ENCODE results near the gene SLC38A11. TPM values are rescaled to one million over a fixed set of nuclear protein-coding genes. Genes with fewer than 3 reads are reported as not detected.
A peak's percentile ranks its signal among the peaks of the same experiment; 100 is the strongest.
"Not testable (repeated sequence)": the region's sequence is repeated elsewhere in the genome, so short reads cannot be mapped to it uniquely, and the experiment has no call there.

SLC38A11 gene
- total RNA-seq, 4 donors from 2014 or later: 2.4 to 12.0 (median 3.3) TPM; not detected in 1

DNA sequence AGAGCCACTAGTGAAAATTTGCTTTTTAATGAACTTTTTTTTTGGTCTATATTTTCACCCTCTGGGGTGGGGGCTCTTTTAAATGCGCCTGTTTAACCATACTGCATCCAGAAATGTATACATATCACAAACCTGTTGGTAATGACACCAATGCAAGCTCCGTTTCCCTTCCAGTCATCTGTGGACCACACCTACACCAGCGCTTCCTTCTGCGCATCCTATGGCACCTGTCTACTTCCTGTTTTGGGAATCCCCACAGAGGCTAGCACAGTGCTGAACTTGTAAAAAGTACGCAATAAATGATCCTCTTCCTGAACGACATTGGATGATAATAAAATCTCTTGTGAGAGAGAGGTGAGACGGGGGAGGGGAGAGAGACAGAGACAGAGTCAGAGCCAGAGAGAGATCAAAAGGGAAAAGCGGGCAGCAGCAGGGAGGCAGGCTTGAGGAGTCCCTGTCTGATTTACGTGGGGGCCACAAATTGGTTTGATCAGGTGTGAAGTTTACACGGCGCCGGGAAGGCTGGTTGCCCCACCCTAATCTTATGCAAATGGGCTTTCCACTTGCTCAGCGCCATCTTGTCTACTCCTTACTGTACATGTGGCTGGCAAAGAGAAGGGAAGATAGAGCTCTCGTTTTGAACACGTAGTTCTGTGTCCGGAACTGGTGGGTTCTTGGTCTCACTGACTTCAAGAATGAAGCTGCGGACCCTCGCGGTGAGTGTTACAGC, 38.1 kb upstream of the SLC38A11 start:
- 70 to 100% methylated on average over 2 to 19 of the region's 19 CpGs for WGBS, 2 donors (ENCODE audit: low coverage in 1 of 2)
- TF ChIP-seq, protein P1, sequence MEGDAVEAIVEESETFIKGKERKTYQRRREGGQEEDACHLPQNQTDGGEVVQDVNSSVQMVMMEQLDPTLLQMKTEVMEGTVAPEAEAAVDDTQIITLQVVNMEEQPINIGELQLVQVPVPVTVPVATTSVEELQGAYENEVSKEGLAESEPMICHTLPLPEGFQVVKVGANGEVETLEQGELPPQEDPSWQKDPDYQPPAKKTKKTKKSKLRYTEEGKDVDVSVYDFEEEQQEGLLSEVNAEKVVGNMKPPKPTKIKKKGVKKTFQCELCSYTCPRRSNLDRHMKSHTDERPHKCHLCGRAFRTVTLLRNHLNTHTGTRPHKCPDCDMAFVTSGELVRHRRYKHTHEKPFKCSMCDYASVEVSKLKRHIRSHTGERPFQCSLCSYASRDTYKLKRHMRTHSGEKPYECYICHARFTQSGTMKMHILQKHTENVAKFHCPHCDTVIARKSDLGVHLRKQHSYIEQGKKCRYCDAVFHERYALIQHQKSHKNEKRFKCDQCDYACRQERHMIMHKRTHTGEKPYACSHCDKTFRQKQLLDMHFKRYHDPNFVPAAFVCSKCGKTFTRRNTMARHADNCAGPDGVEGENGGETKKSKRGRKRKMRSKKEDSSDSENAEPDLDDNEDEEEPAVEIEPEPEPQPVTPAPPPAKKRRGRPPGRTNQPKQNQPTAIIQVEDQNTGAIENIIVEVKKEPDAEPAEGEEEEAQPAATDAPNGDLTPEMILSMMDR (IDR thresholded peaks at IDR 0.05): no peak
- TF ChIP-seq EP300 (IDR thresholded peaks at IDR 0.05; ENCODE audit: low read depth) (no peak), POLR2AphosphoS5 (IDR thresholded peaks at IDR 0.05) (no peak), POLR2A (IDR thresholded peaks at IDR 0.05) (no peak)
- Histone ChIP-seq H3K27me3 (no peaks in the 10 kb centered on the region), H3K27ac (no peak overlapping the region), H3K4me1 (peaks cover 3 to 11% (median 5%) of the 10 kb centered on the region in 4 donors), H3K4me3 (no peak overlapping the region), H3K36me3 (no peaks in the 10 kb centered on the region), H3K9me3 (no peaks in the 10 kb centered on the region)
- intact Hi-C loops (cut with DNase I; ENCODE audit: low total_unique reads): no loop called here
- in situ Hi-C loops (cut with MboI; ENCODE audit: low pct_ligation_motif_present in 1 of 4, low pct_unique_long_range_greater_than_20kb in 1 of 4, low sequenced_read_pairs in 3 of 4): no loop called here
- DNase-seq: no peak

DNA sequence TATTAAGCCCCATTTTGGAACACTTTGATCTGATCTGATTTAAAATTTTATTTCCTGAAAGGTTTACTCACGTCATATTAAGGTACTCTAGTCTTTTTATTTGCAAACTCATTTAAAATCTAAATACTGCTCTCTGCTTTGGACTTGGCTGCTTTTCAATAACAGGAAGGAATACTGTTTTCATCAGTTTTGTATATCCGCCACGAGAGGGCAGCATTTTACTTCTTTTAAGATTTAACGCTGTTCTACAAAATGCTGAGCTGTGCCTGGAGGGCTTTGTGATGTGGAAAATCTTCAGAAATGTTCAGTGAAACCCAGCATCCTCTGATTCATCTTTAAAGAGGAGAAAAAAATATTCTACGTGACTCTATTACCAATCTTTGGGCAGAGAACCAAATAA, 37.5 kb upstream of the SLC38A11 start:
- WGBS, 2 donors (ENCODE audit: low coverage in 1 of 2): 1 to 2% methylated on average over 5 of the region's 5 CpGs
- peak; percentile 52 for DNase-seq
- peak overlapping the region in 1 of 4 donors; percentile 40 for H3K27ac ChIP-seq
- intact Hi-C loops (cut with DNase I; ENCODE audit: low total_unique reads): no loop called here
- in situ Hi-C loops (cut with MboI; ENCODE audit: low pct_ligation_motif_present in 1 of 4, low pct_unique_long_range_greater_than_20kb in 1 of 4, low sequenced_read_pairs in 3 of 4): no loop called here
- no peak overlapping the region for H3K4me3 ChIP-seq
- no peaks in the 10 kb centered on the region for H3K27me3 ChIP-seq
- H3K36me3 ChIP-seq: no peaks in the 10 kb centered on the region
- TF ChIP-seq POLR2AphosphoS5 (IDR thresholded peaks at IDR 0.05): no peak
- TF ChIP-seq, protein P1 (IDR thresholded peaks at IDR 0.05): peak in 4 of 5 experiments; percentile 44 to 56 (median 51)
- peaks cover 3 to 11% (median 5%) of the 10 kb centered on the region in 4 donors for H3K4me1 ChIP-seq
- H3K9me3 ChIP-seq: no peaks in the 10 kb centered on the region

DNA sequence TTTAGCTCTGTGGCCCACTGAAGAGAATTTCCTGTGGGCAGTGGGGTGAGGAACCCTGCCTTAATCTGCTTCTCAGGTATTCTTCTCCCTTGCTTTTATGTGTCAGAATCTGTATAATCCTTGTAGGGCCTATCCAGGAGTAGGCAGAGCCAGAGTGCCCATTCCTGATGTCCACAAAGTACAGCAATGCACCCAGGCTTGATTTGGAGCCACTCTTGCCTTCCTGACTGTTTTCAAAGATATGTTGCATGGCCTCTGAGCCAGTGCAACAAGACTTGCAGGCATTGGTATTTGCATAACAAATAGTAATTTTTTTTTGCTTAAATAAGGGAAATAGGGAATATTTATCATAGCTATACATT, 36.7 kb upstream of the SLC38A11 start:
- peak overlapping the region in 3 of 4 donors; percentile 32 to 57 (median 40) for H3K27ac ChIP-seq
- H3K4me3 ChIP-seq; in situ Hi-C loops (cut with MboI; ENCODE audit: low pct_ligation_motif_present in 1 of 4, low pct_unique_long_range_greater_than_20kb in 1 of 4, low sequenced_read_pairs in 3 of 4); DNase-seq; H3K9me3 ChIP-seq; intact Hi-C loops (cut with DNase I; ENCODE audit: low total_unique reads); H3K27me3 ChIP-seq; H3K36me3 ChIP-seq: not testable (repeated sequence)
- H3K4me1 ChIP-seq: peaks cover 3 to 11% (median 5%) of the 10 kb centered on the region in 4 donors

DNA sequence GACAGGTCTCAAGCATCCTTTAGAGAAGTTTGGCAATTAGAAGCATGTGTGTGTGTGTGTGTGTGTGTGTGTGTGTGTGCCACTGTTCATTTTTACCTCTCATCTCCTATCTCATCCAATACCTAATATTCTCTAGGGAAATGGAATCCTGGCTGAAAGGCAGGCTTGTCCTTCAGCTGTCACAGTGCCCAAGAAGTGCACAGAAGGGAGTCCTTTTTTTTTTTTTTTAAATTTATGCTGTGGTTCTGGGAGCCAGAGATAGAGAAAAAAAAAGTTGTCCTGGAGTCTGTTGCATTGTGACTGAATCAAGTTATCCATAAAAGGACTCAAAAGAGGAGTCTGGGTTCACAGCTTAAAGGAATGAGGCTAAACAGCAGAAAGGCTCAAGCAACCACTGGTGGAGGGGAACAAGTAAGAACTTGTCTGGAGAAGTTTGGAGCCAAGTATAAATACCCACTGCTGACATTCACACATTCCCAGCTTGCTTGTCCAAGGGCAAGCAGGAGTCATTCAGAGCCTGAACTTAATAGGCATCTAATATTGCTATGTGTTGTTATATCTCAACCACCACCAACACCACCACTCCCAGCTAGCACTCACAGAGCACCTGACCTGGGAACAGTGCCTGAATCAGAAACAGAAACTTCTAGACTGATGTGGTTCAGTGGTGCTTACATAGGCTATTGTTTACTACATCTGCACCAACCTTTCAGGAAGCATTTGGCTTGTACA, 36.2 kb upstream of the SLC38A11 start:
- H3K4me3 ChIP-seq; in situ Hi-C loops (cut with MboI; ENCODE audit: low pct_ligation_motif_present in 1 of 4, low pct_unique_long_range_greater_than_20kb in 1 of 4, low sequenced_read_pairs in 3 of 4); H3K36me3 ChIP-seq; H3K27me3 ChIP-seq; intact Hi-C loops (cut with DNase I; ENCODE audit: low total_unique reads); H3K9me3 ChIP-seq: not testable (repeated sequence)
- Histone ChIP-seq H3K4me1 (peaks cover 3 to 11% (median 5%) of the 10 kb centered on the region in 4 donors), H3K27ac (peak overlapping the region in 3 of 4 donors; percentile 32 to 57 (median 40))
- peak; percentile 14 for DNase-seq

DNA sequence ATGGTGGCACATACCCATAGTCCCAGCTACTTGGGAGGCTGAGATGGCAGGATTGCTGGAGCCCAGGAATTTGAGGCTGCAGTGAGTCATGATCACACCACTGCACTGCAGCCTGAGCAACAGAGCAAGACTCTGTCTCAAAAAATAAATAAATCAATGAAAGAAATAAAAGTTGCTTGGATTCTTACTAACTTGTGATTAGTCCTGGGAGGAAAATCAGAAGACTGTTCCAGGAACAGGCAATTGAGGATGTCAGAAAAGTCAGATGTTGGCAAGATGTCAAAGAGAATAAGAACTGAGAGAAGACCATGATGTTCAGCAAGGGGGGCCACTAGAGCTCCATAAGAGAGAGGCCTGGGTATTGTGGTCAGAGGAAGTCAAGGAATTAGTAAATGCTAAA, 35.6 kb upstream of the SLC38A11 start:
- H3K9me3 ChIP-seq; in situ Hi-C loops (cut with MboI; ENCODE audit: low pct_ligation_motif_present in 1 of 4, low pct_unique_long_range_greater_than_20kb in 1 of 4, low sequenced_read_pairs in 3 of 4): not testable (repeated sequence)

DNA sequence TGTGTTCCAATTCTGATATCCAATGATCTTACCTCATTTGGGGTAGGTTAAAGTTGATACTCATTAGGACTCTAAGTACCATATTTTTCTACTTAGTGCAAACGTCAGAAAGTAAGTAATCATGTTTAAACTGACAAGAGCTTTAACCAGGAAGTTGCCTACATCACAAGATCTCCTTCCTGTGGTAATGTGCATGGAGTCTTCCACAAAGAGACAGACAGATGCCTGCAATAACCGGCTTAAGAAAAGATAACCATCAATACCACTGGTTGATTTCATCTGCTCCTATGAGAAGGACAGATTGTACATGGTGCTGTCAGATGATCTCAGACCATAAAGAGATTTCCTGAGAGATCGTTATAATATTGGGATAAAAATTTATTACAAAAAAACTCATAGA, 33.5 kb upstream of the SLC38A11 start:
- in situ Hi-C loops (cut with MboI; ENCODE audit: low pct_ligation_motif_present in 1 of 4, low pct_unique_long_range_greater_than_20kb in 1 of 4, low sequenced_read_pairs in 3 of 4); H3K36me3 ChIP-seq; intact Hi-C loops (cut with DNase I; ENCODE audit: low total_unique reads); DNase-seq; H3K9me3 ChIP-seq; H3K4me3 ChIP-seq; H3K27me3 ChIP-seq; H3K27ac ChIP-seq: not testable (repeated sequence)
- peaks cover 3 to 11% (median 5%) of the 10 kb centered on the region in 4 donors for H3K4me1 ChIP-seq
- 60 to 78% methylated on average over 2 to 3 of the region's 3 CpGs for WGBS, 2 donors (ENCODE audit: low coverage in 1 of 2)

More for the DNA sequence above, 35.6 kb upstream of the SLC38A11 start:
- Histone ChIP-seq H3K27ac (peak overlapping the region in 1 of 4 donors; percentile 11), H3K4me1 (peaks cover 3 to 11% (median 5%) of the 10 kb centered on the region in 4 donors)
- DNase-seq; H3K36me3 ChIP-seq; H3K4me3 ChIP-seq; H3K27me3 ChIP-seq; intact Hi-C loops (cut with DNase I; ENCODE audit: low total_unique reads): not testable (repeated sequence)

DNA sequence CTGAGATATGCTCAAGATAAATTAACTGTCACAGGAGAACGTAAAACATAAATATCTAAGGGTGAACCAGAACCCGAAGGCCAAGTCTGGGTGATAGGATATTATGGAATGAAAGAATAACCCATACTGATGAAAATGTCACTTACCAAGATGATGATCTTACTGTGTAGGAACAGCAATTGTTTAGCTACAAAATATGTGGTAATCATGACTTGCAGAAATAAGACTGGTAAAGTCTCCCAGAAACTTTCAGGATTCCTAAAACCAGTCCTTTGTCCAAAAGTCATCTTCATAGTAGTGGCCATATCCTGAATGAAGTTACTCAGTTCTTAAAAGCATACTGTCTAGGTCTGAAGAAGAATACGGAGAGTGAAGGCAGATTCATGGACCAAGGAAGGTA, 30.7 kb upstream of the SLC38A11 start:
- intact Hi-C loops (cut with DNase I; ENCODE audit: low total_unique reads); in situ Hi-C loops (cut with MboI; ENCODE audit: low pct_ligation_motif_present in 1 of 4, low pct_unique_long_range_greater_than_20kb in 1 of 4, low sequenced_read_pairs in 3 of 4); H3K4me1 ChIP-seq; H3K27ac ChIP-seq; H3K9me3 ChIP-seq; H3K27me3 ChIP-seq; H3K36me3 ChIP-seq; DNase-seq; H3K4me3 ChIP-seq: not testable (repeated sequence)
- WGBS, 2 donors (ENCODE audit: low coverage in 1 of 2): 44 to 77% methylated on average over 2 to 3 of the region's 3 CpGs
